22Rv1 (cell line): ENCODE data around the gene COPS7A.

Source experiments
- CTCF ChIP-seq: fragments of 450-650 bp; IDR thresholded peaks from 2 replicates; pipeline ENCODE4 v1.5.1; 2017; ENCODE audit warnings: mild to moderate bottlenecking
- ZFX ChIP-seq: fragments of 450-650 bp; IDR thresholded peaks from 2 replicates; pipeline ENCODE4 v1.6.1; 2017; ENCODE audit warnings: antibody characterized with exemption, borderline replicate concordance

- no peak for TF ChIP-seq CTCF
- no peak for TF ChIP-seq ZFX
Observed at GRCh38 chr12:6724409-6724797, 557 bp downstream of the COPS7A start.
